AG04450 (cell line): ENCODE measurements around the gene TNFRSF6B. TPM values are rescaled to one million over a fixed set of nuclear protein-coding genes. Genes with fewer than 3 reads are reported as not detected.

Source experiments
- CTCF ChIA-PET: fragments of 300-600, 350-600 bp; formaldehyde crosslinking; extraction: SDS; loops from one replicate; lab custom pipeline; 2022; ENCODE audit warnings: antibody characterized with exemption, inconsistent platforms; lab: Charles Lee
- POLR2A ChIA-PET: fragments of 350-600 bp; formaldehyde crosslinking; extraction: SDS; loops from one replicate; lab custom pipeline; 2021; ENCODE audit warnings: antibody characterized with exemption, inconsistent platforms; lab: Yijun Ruan, JAX
- DNase-seq: peaks from one replicate; pipeline ENCODE4 v3.0.0-alpha.2; 2011; ENCODE audit warnings: low read depth, low spot score
- H3K27ac ChIP-seq: one replicate; pipeline ENCODE4 v1.5.1; 2012; ENCODE audit warnings: low read depth, low read length, control low read depth
- H3K27me3 ChIP-seq: one replicate; pipeline ENCODE4 v1.6.0; 2012; ENCODE audit warnings: low read length; ENCODE audit not compliant: control insufficient read depth, insufficient read depth
- H3K4me3 ChIP-seq: 2 replicates; pipeline ENCODE4 v1.5.1; 2011; ENCODE audit warnings: mild to moderate bottlenecking, low read depth, low read length, control low read depth
- H3K9me3 ChIP-seq: 2 replicates; pipeline ENCODE4 v1.5.1; 2012; ENCODE audit warnings: low read length; ENCODE audit not compliant: control insufficient read depth, insufficient read depth
- polyA plus RNA-seq: library from polyadenylated mRNA; depleted of rRNA; stranded (reverse); fragments of >200 nt; gene quantifications from 2 replicates; pipeline ENCODE4 v1.2.3, GENCODE V29; 2011
- TF ChIP-seq, protein P1 (sequence below): IDR thresholded peaks from 2 replicates; pipeline ENCODE4 v1.5.1; 2011; ENCODE audit warnings: low read depth, low read length, control low read depth, inconsistent platforms

The TNFRSF6B gene
- polyA plus RNA-seq, 1 experiment, result 2.5 TPM

DNA sequence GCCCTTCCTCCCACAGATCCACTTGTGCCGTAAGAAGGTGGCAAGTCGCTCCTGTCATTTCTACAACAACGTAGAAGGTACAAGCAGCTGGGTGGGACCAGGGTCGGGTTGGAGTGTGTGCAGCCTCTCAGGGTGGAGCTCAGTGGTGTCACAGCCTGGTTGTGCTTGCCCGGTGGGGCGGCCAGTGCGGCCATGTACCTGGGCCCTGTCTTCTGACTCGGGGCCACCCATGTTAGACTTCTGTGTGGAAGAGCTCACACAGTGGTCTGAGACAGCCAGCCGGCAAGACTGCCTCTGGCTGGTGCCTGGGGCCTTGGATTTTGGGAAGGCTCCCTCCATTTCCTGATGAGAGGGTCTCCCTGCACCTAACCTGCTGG is 33.7 kb upstream of the TNFRSF6B start:
- no peak for DNase-seq
- H3K27me3 ChIP-seq, result no peaks in the 10 kb centered on the region
- no peaks in the 10 kb centered on the region; the same call in 1 of the 2 replicates for H3K9me3 ChIP-seq
- ChIA-PET CTCF (no interaction called here), POLR2A (no interaction called here)
- TF ChIP-seq, protein P1, sequence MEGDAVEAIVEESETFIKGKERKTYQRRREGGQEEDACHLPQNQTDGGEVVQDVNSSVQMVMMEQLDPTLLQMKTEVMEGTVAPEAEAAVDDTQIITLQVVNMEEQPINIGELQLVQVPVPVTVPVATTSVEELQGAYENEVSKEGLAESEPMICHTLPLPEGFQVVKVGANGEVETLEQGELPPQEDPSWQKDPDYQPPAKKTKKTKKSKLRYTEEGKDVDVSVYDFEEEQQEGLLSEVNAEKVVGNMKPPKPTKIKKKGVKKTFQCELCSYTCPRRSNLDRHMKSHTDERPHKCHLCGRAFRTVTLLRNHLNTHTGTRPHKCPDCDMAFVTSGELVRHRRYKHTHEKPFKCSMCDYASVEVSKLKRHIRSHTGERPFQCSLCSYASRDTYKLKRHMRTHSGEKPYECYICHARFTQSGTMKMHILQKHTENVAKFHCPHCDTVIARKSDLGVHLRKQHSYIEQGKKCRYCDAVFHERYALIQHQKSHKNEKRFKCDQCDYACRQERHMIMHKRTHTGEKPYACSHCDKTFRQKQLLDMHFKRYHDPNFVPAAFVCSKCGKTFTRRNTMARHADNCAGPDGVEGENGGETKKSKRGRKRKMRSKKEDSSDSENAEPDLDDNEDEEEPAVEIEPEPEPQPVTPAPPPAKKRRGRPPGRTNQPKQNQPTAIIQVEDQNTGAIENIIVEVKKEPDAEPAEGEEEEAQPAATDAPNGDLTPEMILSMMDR, result no peak
- no peak overlapping the region for H3K27ac ChIP-seq
- H3K4me3 ChIP-seq, result no peak overlapping the region

GRCh38 chr20:63663332-63664066 is 33.0 kb upstream of the TNFRSF6B start:
- TF ChIP-seq, protein P1, result no peak
- CTCF ChIA-PET, result no interaction called here
- POLR2A ChIA-PET, result no interaction called here
- Histone ChIP-seq H3K4me3 (no peak overlapping the region), H3K9me3 (no peaks in the 10 kb centered on the region; the same call in 1 of the 2 replicates), H3K27ac (no peak overlapping the region), H3K27me3 (no peaks in the 10 kb centered on the region)
- DNase-seq, result no peak

DNA sequence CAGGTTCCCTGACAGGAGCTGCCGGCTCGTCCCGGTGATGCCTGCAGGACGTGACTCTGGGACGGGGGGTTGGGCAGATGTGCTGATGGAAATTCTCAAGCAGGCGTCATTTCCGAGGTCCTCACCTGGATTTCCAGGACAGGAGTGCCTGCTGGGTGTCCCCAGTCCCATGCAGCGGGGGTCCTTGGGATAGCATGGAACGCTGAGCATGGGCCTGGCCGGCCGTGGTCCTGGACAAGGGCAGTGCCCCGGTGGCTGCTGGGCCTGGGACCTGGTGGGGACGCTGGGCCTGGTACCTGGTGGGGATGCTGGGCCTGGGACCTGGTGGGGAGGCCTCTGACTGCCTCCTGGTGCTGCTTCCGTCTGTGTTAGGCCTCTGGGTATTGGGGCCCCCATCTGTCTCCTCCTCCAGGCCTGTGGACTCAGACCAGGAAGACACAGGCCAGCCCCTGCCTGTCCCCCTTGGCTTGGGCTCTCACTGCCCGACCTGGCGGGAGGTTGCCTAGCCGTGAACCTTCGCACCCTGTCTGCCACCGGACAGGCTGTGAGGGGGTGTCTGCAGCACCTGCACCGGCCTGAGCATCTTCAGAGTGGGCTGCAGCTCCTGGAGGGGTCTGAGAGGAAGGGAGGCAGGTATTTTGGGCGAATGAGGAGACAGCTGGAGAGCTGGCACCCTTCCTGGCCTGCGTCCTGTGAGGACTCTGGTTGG is 32.2 kb upstream of the TNFRSF6B start:
- H3K27me3 ChIP-seq, result no peaks in the 10 kb centered on the region
- ChIA-PET CTCF (no interaction called here), POLR2A (no interaction called here)
- DNase-seq, result no peak
- H3K4me3 ChIP-seq, result no peak overlapping the region
- no peaks in the 10 kb centered on the region; the same call in 1 of the 2 replicates for H3K9me3 ChIP-seq
- TF ChIP-seq, protein P1, result no peak
- no peak overlapping the region for H3K27ac ChIP-seq

DNA sequence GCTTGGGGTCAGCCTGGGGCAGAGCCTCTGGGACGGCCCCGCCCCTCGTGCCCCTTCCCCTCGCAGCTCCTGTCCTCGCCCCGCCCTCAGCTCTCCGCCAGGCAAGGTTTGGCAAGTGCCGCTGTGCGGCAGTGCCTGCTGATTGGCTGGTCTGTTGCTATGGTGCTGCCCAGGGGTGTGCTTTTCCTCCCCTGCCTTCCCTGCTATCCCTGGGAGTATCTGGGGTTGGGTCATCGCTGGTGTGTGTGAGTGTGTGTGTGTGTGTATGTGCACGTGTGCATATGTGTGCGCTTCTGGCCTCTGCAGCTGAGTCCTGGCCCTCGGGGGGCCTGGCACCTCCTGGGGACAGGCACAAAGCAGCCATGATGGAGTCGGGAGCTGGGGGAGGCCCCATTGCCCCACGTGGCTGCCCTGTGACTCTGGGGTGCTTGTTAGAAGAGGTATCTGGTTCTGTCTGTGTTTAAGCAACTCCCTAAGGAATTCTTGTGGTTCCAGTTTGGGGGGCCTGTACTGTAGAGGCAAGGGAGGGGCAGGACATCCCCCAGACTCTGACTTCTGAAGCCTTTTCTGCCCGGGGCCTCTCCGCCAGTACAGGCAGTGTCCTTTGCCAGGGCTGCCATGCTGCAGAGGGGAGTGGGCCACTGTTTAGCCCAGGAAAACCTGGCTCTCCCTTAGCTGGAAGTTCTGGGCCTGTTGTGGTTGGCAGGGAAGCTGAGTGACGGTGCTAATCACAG is 31.4 kb upstream of the TNFRSF6B start:
- POLR2A ChIA-PET, result no interaction called here
- TF ChIP-seq, protein P1, result no peak
- no peaks in the 10 kb centered on the region for H3K27me3 ChIP-seq
- no peak for DNase-seq
- no peaks in the 10 kb centered on the region; the same call in 1 of the 2 replicates for H3K9me3 ChIP-seq
- H3K27ac ChIP-seq, result no peak overlapping the region
- CTCF ChIA-PET, result no interaction called here
- no peak overlapping the region for H3K4me3 ChIP-seq

DNA sequence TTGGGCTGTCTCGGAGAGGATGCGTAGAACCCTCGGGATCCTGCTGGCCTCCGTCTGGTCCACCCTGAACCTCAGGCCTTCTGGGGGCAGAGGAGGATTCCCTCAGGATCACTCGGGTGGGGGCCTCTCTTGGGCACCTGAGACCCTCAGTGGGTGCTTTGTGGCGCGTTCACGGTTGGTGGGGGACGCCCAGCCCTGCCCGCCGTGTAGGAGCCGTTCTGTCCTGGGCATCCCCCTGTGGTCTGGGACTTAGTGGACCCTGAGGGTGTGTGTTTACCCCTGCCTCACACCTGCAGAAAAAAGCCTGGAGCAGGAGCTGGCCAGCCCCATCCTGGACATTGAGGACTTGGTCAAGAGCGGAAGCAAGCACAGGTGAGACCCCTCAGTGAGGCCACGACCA is 30.7 kb upstream of the TNFRSF6B start:
- DNase-seq, result no peak
- H3K27ac ChIP-seq, result no peak overlapping the region
- ChIA-PET POLR2A (no interaction called here), CTCF (no interaction called here)
- H3K4me3 ChIP-seq, result no peak overlapping the region
- TF ChIP-seq, protein P1, result no peak
- no peaks in the 10 kb centered on the region; the same call in 1 of the 2 replicates for H3K9me3 ChIP-seq
- no peaks in the 10 kb centered on the region for H3K27me3 ChIP-seq
